Keratinocyte (primary cell): ENCODE results near the gene PCSK2. TPM values are rescaled to one million over a fixed set of nuclear protein-coding genes. Genes with fewer than 3 reads are reported as not detected.

Source experiments
- DNase-seq: peaks from one replicate; pipeline ENCODE4 v3.0.0-alpha.2; 2011; ENCODE audit warnings: low read depth, missing footprints, low spot score
- FAIRE-seq: peaks from 2 replicates; lab custom pipeline; 2011; peaks lifted over from hg19 to GRCh38; lab: Jason Lieb, UNC
- H2AFZ ChIP-seq: 2 replicates; pipeline ENCODE4 v1.6.0; 2012; ENCODE audit warnings: low read length, control low read depth, inconsistent platforms; ENCODE audit not compliant: control insufficient read depth
- H3K27ac ChIP-seq: 2 replicates; pipeline ENCODE4 v1.5.1; 2011; ENCODE audit warnings: low read length; ENCODE audit not compliant: control insufficient read depth, insufficient read depth
- H3K27me3 ChIP-seq: 3 replicates; pipeline ENCODE4 v1.6.0; 2011; ENCODE audit warnings: low read length; ENCODE audit not compliant: control insufficient read depth, insufficient read depth; ENCODE audit errors: extremely low read depth
- H3K36me3 ChIP-seq, 2 experiments: 2 replicates in 1 of 2; 3 replicates in 1 of 2; pipeline ENCODE4 v1.5.1; 2011; ENCODE audit warnings: low read length in 2 of 2, mild to moderate bottlenecking in 1 of 2; ENCODE audit not compliant: control insufficient read depth in 2 of 2, insufficient read depth in 2 of 2; ENCODE audit errors: extremely low read depth in 1 of 2
- H3K4me1 ChIP-seq: 3 replicates; pipeline ENCODE4 v1.5.1; 2011; ENCODE audit warnings: low read length; ENCODE audit not compliant: control insufficient read depth, insufficient read depth; ENCODE audit errors: extremely low read depth
- H3K4me2 ChIP-seq: 3 replicates; pipeline ENCODE4 v1.6.0; 2011; ENCODE audit warnings: low read depth, low read length; ENCODE audit not compliant: control insufficient read depth, insufficient read depth; ENCODE audit errors: extremely low read depth
- H3K4me3 ChIP-seq, 3 experiments: fragments of 200-600 bp in 1 of 3; sonication (generic) in 1 of 3; 2 replicates in 2 of 3; 3 replicates in 1 of 3; pipeline ENCODE4 v1.5.1; 2011 to 2016; ENCODE audit warnings: low read length in 3 of 3, mild to moderate bottlenecking in 3 of 3, control low read depth in 2 of 3, inconsistent platforms in 1 of 3, low read depth in 1 of 3, mixed read lengths in 1 of 3, mixed run types in 1 of 3, moderate library complexity in 1 of 3; ENCODE audit not compliant: control insufficient read depth in 2 of 3, insufficient read depth in 2 of 3; ENCODE audit errors: extremely low read depth in 1 of 3
- H3K79me2 ChIP-seq: 2 replicates; pipeline ENCODE4 v1.6.0; 2012; ENCODE audit warnings: low read length; ENCODE audit not compliant: control insufficient read depth, insufficient read depth
- H3K9ac ChIP-seq: 3 replicates; pipeline ENCODE4 v1.6.0; 2011; ENCODE audit warnings: low read length; ENCODE audit not compliant: control insufficient read depth, insufficient read depth; ENCODE audit errors: extremely low read depth
- H3K9me1 ChIP-seq: 3 replicates; pipeline ENCODE4 v1.6.0; 2011; ENCODE audit warnings: low read length; ENCODE audit not compliant: control insufficient read depth, insufficient read depth; ENCODE audit errors: extremely low read depth
- H3K9me3 ChIP-seq: 2 replicates; pipeline ENCODE4 v1.5.1; 2012; ENCODE audit warnings: low read depth, low read length; ENCODE audit not compliant: control insufficient read depth
- H4K20me1 ChIP-seq: 3 replicates; pipeline ENCODE4 v1.6.0; 2011; ENCODE audit warnings: low read length; ENCODE audit not compliant: control insufficient read depth, insufficient read depth; ENCODE audit errors: extremely low read depth
- CTCF ChIP-seq, 3 experiments: IDR thresholded peaks in 1 of 3; conservative IDR thresholded peaks in 1 of 3; optimal IDR thresholded peaks in 1 of 3; 2 replicates in 2 of 3; 3 replicates in 1 of 3; pipeline versions ENCODE3 to v1.5.1; 2011; ENCODE audit warnings: low read length in 3 of 3, mild to moderate bottlenecking in 3 of 3, moderate library complexity in 2 of 3, control low read depth in 1 of 3, inconsistent platforms in 1 of 3; ENCODE audit not compliant: insufficient read depth in 2 of 3; ENCODE audit errors: extremely low read depth in 1 of 3
- EZH2 ChIP-seq: IDR thresholded peaks from one replicate; pipeline ENCODE4 v1.6.1; 2012; ENCODE audit warnings: inconsistent platforms, mild to moderate bottlenecking, low read length, moderate library complexity
- dilution Hi-C: fragments of 300-500 bp; cut with MboI; formaldehyde crosslinking; loops from one replicate; pipeline ENCODE4 v1.7.0; 2020; ENCODE audit warnings: low sequenced_read_pairs; ENCODE audit not compliant: extremely low pct_ligation_motif_present
- polyA plus RNA-seq, 5 experiments: library from polyadenylated mRNA; depleted of rRNA in 3 of 5; stranded (reverse) in 3 of 5; stranded (forward) in 1 of 5; unstranded in 1 of 5; fragments of >200 nt; gene quantifications; 1 replicate in 1 of 5; 2 replicates in 3 of 5; 3 replicates in 1 of 5; pipeline versions ENCODE4 v1.2.1 to v1.2.3, GENCODE V29; 2011 to 2012; ENCODE audit warnings: missing spikeins in 2 of 5, low read depth in 1 of 5, low replicate concordance in 1 of 5

PCSK2 gene
- polyA plus RNA-seq, 1 donor (not counting 4 experiments of a cell fraction or from before 2014, with no cell fraction given) = not detected

DNA sequence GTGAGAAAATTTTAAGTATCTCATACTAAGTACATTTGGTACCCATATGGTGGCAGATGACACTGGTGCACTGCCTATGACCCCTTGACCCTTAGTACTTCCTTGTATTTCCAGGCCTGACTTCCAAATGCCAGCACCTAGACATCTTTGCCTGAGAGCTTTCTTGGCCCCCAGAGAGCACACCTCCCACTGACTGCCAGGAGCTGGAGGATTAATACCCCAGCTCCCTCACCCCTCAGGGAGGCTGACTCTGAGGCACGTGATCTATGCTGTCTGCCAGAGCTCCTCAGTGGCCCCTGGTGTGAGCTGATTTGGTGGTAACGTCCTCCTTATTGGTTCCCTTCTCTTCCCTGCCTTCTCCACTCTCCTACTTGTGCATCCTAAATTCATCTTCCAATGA, 266.3 kb downstream of the PCSK2 start:
- dilution Hi-C loops = no loop called here

DNA sequence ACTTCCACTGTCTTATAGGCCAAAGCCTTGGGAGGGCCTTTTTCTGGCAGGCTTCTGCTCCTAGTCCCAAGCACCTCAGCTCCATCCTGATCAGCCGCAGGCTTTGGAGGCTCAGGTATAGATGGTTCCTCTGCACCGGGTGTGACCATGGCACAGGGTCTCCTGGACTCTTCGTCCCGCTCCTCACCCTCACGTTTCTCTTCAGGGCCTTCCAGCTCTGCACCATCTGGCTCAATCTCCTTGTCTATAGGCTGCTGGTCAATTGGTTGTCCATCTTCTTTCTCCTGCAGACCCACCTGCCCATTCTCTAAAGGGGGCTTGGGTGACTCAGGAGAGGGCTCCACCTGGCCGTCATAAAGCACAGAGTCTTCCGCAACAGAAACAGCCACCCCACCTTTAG, 267.4 kb downstream of the PCSK2 start:
- no peak overlapping the region for H3K9ac ChIP-seq
- H3K4me1 ChIP-seq = peaks cover 4% of the 10 kb centered on the region
- H3K4me3 ChIP-seq = no peak overlapping the region
- no peak for TF ChIP-seq CTCF (optimal IDR thresholded peaks at IDR 0.05 in 1 of 3, IDR thresholded peaks at IDR 0.05 in 1 of 3, conservative IDR thresholded peaks at IDR 0.05 in 1 of 3; ENCODE audit: extremely low read depth in 1 of 3, insufficient read depth in 2 of 3, low read length in 3 of 3)
- TF ChIP-seq EZH2 = no peak
- H3K36me3 ChIP-seq = no peaks in the 10 kb centered on the region
- H3K27me3 ChIP-seq = no peaks in the 10 kb centered on the region
- no peaks in the 10 kb centered on the region for H3K9me3 ChIP-seq
- no peak for FAIRE-seq
- no peaks in the 10 kb centered on the region for H3K9me1 ChIP-seq
- no peak overlapping the region for H2AFZ ChIP-seq
- H3K4me2 ChIP-seq = no peak overlapping the region
- DNase-seq = no peak
- H3K79me2 ChIP-seq = no peaks in the 10 kb centered on the region
- no peak overlapping the region for H3K27ac ChIP-seq
- no peaks in the 10 kb centered on the region for H4K20me1 ChIP-seq
- dilution Hi-C loops = no loop called here

More for the DNA sequence above, 266.3 kb downstream of the PCSK2 start:
- Histone ChIP-seq H3K9me1 (no peaks in the 10 kb centered on the region), H3K36me3 (no peaks in the 10 kb centered on the region), H3K79me2 (no peaks in the 10 kb centered on the region), H3K9ac (no peak overlapping the region), H4K20me1 (no peaks in the 10 kb centered on the region), H2AFZ (no peak overlapping the region), H3K9me3 (no peaks in the 10 kb centered on the region), H3K4me3 (no peak overlapping the region), H3K27ac (no peak overlapping the region), H3K27me3 (no peaks in the 10 kb centered on the region), H3K4me2 (no peak overlapping the region), H3K4me1 (no peaks in the 10 kb centered on the region)
- FAIRE-seq = no peak
- TF ChIP-seq CTCF (optimal IDR thresholded peaks at IDR 0.05 in 1 of 3, IDR thresholded peaks at IDR 0.05 in 1 of 3, conservative IDR thresholded peaks at IDR 0.05 in 1 of 3; ENCODE audit: extremely low read depth in 1 of 3, insufficient read depth in 2 of 3, low read length in 3 of 3) (no peak), EZH2 (no peak)
- DNase-seq = no peak
